ENCODE results near the gene RPP25.

Gene RPP25

DNA sequence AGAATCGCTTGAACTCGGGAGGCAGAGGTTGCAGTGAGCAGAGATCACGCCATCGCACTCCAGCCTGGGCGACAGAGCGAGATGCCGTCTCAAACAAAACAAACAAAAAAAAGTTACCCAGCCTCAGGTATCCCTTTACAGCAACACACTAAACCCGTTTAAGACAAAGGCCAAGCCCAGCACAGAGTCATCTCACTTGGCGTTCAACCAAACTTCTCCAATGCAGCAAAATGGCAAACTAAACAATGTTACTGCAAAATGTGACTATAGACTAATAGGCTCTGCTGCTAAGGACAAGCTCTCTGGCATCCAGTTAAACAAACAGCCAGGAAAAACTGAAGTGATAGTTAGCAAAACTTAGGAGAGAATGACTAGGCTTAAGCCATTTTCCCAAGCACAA, 43.5 kb downstream of the RPP25 start:
- DNase-seq, result no peak

DNA sequence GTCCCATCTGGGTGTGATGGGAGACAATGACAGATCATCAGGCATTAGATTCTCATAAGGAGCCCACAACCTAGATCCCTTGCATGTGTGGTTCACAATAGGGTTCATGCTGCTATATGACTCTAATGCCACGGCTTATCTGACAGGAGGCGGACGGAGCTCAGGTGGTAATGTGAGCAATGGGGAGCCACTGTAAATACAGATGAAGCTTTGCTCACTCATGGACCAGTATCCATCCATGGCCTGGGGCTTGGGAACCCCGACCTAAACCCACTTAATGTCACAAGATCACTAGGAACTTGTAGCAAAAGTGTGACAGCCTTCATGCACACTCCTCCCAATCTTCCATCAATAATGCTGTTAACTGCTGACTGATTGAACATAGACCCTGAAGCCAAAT, 47.9 kb downstream of the RPP25 start:
- DNase-seq, result no peak

DNA sequence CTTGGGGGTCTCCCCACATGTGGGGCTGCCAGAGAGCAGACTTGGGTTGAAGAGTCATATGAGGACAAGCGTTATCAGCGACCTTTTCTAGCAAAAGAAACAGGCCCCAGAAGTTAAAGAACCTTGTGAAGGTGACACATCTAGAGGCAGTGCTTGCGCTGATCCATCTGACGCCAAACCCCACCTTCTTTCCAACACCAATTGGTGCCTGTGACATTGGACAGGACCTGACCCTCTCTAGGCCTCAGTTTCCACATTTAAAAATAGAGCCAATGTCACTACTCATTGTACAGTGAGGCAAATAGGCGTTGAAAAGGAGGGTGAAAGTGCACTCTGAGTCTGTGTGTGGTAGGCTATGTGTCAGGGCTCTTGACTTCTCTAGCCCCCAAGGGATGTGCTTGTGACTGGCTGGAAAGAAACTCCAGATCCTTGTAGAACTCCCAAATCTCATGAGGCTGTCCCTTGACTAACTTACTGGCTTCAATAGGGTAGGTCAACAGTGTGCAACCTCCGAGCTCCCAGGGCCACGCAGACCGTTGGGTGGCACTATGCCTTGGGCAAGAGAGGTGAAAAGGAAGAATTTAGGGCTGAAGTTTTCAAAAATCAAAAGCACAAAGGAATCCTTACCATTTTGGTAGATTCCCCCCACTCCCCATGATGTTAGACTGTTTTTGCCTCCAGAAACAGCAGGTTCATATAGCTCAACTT, 49.3 kb downstream of the RPP25 start:
- DNase-seq, result no peak

DNA sequence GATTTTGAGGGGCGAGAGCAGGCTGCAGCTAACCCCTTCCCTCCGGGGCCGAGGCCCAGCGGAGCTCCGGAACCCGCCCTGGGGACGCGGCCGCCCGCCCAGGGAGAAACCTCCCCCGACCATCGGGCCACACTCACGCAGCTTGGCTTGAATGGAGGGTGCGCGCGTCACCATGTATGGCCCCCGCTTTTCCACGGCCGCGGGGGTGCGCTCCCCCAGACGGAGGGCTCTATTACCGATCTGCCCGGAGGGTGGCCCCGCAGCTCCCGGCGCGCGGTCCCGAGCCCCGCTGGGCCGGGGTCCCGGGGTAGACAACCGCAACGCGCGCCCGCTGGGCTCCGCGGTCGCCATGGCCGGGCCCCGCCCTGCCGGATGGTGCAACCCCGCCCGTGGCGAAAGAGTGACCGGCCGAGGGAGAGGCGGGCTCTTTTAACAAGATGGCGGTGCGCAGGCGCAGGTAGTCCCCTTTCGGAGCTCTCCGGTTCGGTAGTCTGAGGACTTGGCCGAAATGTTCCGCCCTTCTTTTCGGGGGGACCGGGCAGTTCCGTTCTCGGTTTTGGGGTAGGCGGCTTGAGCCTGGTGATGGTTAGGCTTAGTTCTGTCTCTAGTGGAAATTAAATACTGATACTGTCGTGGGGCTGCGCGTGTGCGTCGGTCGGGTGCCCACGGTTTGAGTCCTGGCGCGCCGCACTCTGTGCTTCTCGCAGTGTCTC, 50.0 kb downstream of the RPP25 start, which contains the start of gene FAM219B:
Gene FAM219B (minus strand): TSS at position 402 of the 713 bp plus-strand sequence. CDS start 51 bp downstream, at position 351.
- peak; percentile 81 for DNase-seq

DNA sequence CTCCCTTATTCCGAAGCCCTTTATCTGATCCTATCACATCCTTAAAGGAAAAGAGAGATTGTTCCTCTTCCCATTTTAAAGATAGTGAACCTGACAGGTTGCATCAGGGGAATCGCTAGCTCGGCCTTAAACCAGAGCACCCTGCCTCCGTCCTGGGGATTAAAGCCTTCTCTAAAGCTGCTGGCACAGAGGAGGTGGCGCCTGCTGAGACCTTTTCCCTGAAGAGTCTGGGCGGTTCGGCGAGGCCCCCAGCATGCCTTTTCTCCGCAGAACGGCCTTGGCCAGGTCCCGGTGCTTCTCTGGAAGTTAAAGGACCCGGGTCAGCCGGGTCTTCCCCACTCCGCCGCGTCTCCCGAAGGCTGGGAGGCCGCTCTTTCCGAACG, 50.5 kb downstream of the RPP25 start:
- no peak for DNase-seq
